Keratinocyte (primary cell): Measurements from ENCODE around the gene SIRT4. TPM values are rescaled to one million over a fixed set of nuclear protein-coding genes. Genes with fewer than 3 reads are reported as not detected.

Experiments
- DNase-seq: peaks from one replicate; pipeline ENCODE4 v3.0.0-alpha.2; 2011; ENCODE audit warnings: low read depth, missing footprints, low spot score
- FAIRE-seq: peaks from 2 replicates; lab custom pipeline; 2011; peaks lifted over from hg19 to GRCh38; lab: Jason Lieb, UNC
- H2AFZ ChIP-seq: 2 replicates; pipeline ENCODE4 v1.6.0; 2012; ENCODE audit warnings: low read length, control low read depth, inconsistent platforms; ENCODE audit not compliant: control insufficient read depth
- H3K27ac ChIP-seq: 2 replicates; pipeline ENCODE4 v1.5.1; 2011; ENCODE audit warnings: low read length; ENCODE audit not compliant: control insufficient read depth, insufficient read depth
- H3K27me3 ChIP-seq: 3 replicates; pipeline ENCODE4 v1.6.0; 2011; ENCODE audit warnings: low read length; ENCODE audit not compliant: control insufficient read depth, insufficient read depth; ENCODE audit errors: extremely low read depth
- H3K36me3 ChIP-seq, 2 experiments: 2 replicates in 1 of 2; 3 replicates in 1 of 2; pipeline ENCODE4 v1.5.1; 2011; ENCODE audit warnings: low read length in 2 of 2, mild to moderate bottlenecking in 1 of 2; ENCODE audit not compliant: control insufficient read depth in 2 of 2, insufficient read depth in 2 of 2; ENCODE audit errors: extremely low read depth in 1 of 2
- H3K4me1 ChIP-seq: 3 replicates; pipeline ENCODE4 v1.5.1; 2011; ENCODE audit warnings: low read length; ENCODE audit not compliant: control insufficient read depth, insufficient read depth; ENCODE audit errors: extremely low read depth
- H3K4me2 ChIP-seq: 3 replicates; pipeline ENCODE4 v1.6.0; 2011; ENCODE audit warnings: low read depth, low read length; ENCODE audit not compliant: control insufficient read depth, insufficient read depth; ENCODE audit errors: extremely low read depth
- H3K4me3 ChIP-seq, 3 experiments: fragments of 200-600 bp in 1 of 3; sonication (generic) in 1 of 3; 2 replicates in 2 of 3; 3 replicates in 1 of 3; pipeline ENCODE4 v1.5.1; 2011 to 2016; ENCODE audit warnings: low read length in 3 of 3, mild to moderate bottlenecking in 3 of 3, control low read depth in 2 of 3, inconsistent platforms in 1 of 3, low read depth in 1 of 3, mixed read lengths in 1 of 3, mixed run types in 1 of 3, moderate library complexity in 1 of 3; ENCODE audit not compliant: control insufficient read depth in 2 of 3, insufficient read depth in 2 of 3; ENCODE audit errors: extremely low read depth in 1 of 3
- H3K79me2 ChIP-seq: 2 replicates; pipeline ENCODE4 v1.6.0; 2012; ENCODE audit warnings: low read length; ENCODE audit not compliant: control insufficient read depth, insufficient read depth
- H3K9ac ChIP-seq: 3 replicates; pipeline ENCODE4 v1.6.0; 2011; ENCODE audit warnings: low read length; ENCODE audit not compliant: control insufficient read depth, insufficient read depth; ENCODE audit errors: extremely low read depth
- H3K9me1 ChIP-seq: 3 replicates; pipeline ENCODE4 v1.6.0; 2011; ENCODE audit warnings: low read length; ENCODE audit not compliant: control insufficient read depth, insufficient read depth; ENCODE audit errors: extremely low read depth
- H3K9me3 ChIP-seq: 2 replicates; pipeline ENCODE4 v1.5.1; 2012; ENCODE audit warnings: low read depth, low read length; ENCODE audit not compliant: control insufficient read depth
- H4K20me1 ChIP-seq: 3 replicates; pipeline ENCODE4 v1.6.0; 2011; ENCODE audit warnings: low read length; ENCODE audit not compliant: control insufficient read depth, insufficient read depth; ENCODE audit errors: extremely low read depth
- EZH2 ChIP-seq: IDR thresholded peaks from one replicate; pipeline ENCODE4 v1.6.1; 2012; ENCODE audit warnings: inconsistent platforms, mild to moderate bottlenecking, low read length, moderate library complexity
- dilution Hi-C: fragments of 300-500 bp; cut with MboI; formaldehyde crosslinking; loops from one replicate; pipeline ENCODE4 v1.7.0; 2020; ENCODE audit warnings: low sequenced_read_pairs; ENCODE audit not compliant: extremely low pct_ligation_motif_present
- polyA plus RNA-seq, 5 experiments: library from polyadenylated mRNA; depleted of rRNA in 3 of 5; stranded (reverse) in 3 of 5; stranded (forward) in 1 of 5; unstranded in 1 of 5; fragments of >200 nt; gene quantifications; 1 replicate in 1 of 5; 2 replicates in 3 of 5; 3 replicates in 1 of 5; pipeline versions ENCODE4 v1.2.1 to v1.2.3, GENCODE V29; 2011 to 2012; ENCODE audit warnings: missing spikeins in 2 of 5, low read depth in 1 of 5, low replicate concordance in 1 of 5
- TF ChIP-seq, protein P1 (sequence below), 3 experiments: IDR thresholded peaks in 1 of 3; conservative IDR thresholded peaks in 1 of 3; optimal IDR thresholded peaks in 1 of 3; 2 replicates in 2 of 3; 3 replicates in 1 of 3; pipeline versions ENCODE3 to v1.5.1; 2011; ENCODE audit warnings: low read length in 3 of 3, mild to moderate bottlenecking in 3 of 3, moderate library complexity in 2 of 3, control low read depth in 1 of 3, inconsistent platforms in 1 of 3; ENCODE audit not compliant: insufficient read depth in 2 of 3; ENCODE audit errors: extremely low read depth in 1 of 3

The SIRT4 gene
- polyA plus RNA-seq, 1 donor (not counting 4 experiments of a cell fraction or from before 2014, with no cell fraction given), result 0.98 TPM

DNA sequence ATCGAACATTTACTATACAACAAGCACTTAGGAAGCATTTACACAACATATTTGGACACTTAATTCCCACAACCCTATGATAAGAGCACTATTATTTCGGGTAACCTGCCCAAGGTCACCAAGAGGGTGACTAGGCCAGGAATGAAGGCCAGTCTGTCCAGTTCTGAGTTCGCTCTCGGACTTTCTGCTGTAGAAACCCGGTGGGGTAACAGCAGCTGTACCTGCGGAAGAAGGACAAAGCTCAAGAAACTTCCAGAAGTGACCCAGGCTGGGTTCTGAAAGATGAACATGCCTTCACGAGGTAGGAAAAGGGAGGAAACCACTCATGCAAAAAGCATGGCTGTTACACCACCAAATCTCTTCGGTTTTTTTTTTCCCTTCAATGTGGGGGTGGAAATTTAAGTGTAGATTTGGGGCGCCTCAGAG lies 14.7 kb downstream of the SIRT4 start:
- H3K9me1 ChIP-seq, result no peaks in the 10 kb centered on the region
- H3K36me3 ChIP-seq, result no peaks in the 10 kb centered on the region
- H3K4me3 ChIP-seq, result peak overlapping the region; percentile 27 to 67 (median 66)
- peak overlapping the region; percentile 66 for H3K27ac ChIP-seq
- H3K4me1 ChIP-seq, result peaks cover 4% of the 10 kb centered on the region
- H3K27me3 ChIP-seq, result no peaks in the 10 kb centered on the region
- dilution Hi-C loops, result no loop called here
- no peaks in the 10 kb centered on the region for H3K79me2 ChIP-seq
- H3K9me3 ChIP-seq, result no peaks in the 10 kb centered on the region
- no peak for DNase-seq
- H4K20me1 ChIP-seq, result no peaks in the 10 kb centered on the region
- TF ChIP-seq EZH2, result no peak
- TF ChIP-seq, protein P1, sequence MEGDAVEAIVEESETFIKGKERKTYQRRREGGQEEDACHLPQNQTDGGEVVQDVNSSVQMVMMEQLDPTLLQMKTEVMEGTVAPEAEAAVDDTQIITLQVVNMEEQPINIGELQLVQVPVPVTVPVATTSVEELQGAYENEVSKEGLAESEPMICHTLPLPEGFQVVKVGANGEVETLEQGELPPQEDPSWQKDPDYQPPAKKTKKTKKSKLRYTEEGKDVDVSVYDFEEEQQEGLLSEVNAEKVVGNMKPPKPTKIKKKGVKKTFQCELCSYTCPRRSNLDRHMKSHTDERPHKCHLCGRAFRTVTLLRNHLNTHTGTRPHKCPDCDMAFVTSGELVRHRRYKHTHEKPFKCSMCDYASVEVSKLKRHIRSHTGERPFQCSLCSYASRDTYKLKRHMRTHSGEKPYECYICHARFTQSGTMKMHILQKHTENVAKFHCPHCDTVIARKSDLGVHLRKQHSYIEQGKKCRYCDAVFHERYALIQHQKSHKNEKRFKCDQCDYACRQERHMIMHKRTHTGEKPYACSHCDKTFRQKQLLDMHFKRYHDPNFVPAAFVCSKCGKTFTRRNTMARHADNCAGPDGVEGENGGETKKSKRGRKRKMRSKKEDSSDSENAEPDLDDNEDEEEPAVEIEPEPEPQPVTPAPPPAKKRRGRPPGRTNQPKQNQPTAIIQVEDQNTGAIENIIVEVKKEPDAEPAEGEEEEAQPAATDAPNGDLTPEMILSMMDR (optimal IDR thresholded peaks at IDR 0.05 in 1 of 3, IDR thresholded peaks at IDR 0.05 in 1 of 3, conservative IDR thresholded peaks at IDR 0.05 in 1 of 3; ENCODE audit: extremely low read depth in 1 of 3, insufficient read depth in 2 of 3, low read length in 3 of 3), result no peak
- H2AFZ ChIP-seq, result peak overlapping the region; percentile 27
- H3K9ac ChIP-seq, result peak overlapping the region; percentile 80
- peak overlapping the region; percentile 73 for H3K4me2 ChIP-seq
- FAIRE-seq, result no peak

DNA sequence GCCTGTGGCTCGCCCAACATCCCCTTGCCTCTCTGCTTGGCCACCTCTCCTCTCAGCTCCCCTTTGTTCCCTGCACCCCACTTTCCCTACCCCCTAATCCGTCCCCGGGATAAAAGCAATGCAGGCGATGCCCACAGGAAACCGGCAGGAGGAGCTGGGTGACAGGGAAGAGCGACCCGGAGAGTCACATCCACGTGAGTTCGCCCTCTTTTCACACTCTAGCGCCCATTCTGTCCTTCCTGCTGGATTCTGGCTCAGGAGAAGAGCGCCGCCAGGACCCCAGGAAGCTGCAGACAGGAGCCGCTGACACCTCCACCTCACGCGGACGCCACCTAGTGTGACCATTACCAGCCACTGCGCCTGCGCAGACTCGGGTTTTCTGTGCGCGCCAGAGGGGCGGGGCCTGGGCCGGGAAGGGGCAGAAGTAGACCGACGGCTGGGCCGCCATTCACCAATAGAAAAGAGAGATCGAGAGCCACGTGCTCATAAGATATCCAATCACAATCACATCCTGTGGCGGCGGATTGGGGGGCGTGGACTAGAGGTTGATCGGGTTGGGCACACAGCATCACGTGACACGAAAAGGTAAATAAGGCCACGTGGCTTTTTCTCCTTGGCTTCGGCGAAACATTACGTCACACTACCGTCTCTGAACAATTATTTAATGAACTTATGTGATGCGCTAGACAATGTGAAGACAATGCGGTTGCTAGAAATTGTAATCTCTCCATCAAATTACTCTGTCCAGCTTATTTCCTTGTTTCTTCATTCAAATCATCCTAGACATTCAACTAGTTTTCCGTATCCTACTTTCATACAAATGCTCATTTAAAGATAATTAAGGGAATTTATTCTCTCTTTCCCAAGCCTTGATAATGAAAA lies 15.3 kb downstream of the SIRT4 start:
- peak overlapping the region; percentile 80 for H3K9ac ChIP-seq
- H3K36me3 ChIP-seq, result no peaks in the 10 kb centered on the region
- FAIRE-seq (peak; percentile 81), DNase-seq (peak; percentile 98)
- peak overlapping the region; percentile 66 for H3K27ac ChIP-seq
- no peaks in the 10 kb centered on the region for H3K9me1 ChIP-seq
- no peaks in the 10 kb centered on the region for H3K27me3 ChIP-seq
- H3K4me3 ChIP-seq, result peak overlapping the region; percentile 27 to 67 (median 66)
- peaks cover 4% of the 10 kb centered on the region for H3K4me1 ChIP-seq
- H3K4me2 ChIP-seq, result peak overlapping the region; percentile 86
- H3K79me2 ChIP-seq, result no peaks in the 10 kb centered on the region
- dilution Hi-C loops, result no loop called here
- no peaks in the 10 kb centered on the region for H4K20me1 ChIP-seq
- H3K9me3 ChIP-seq, result no peaks in the 10 kb centered on the region
- TF ChIP-seq EZH2, result no peak
- TF ChIP-seq, protein P1 (optimal IDR thresholded peaks at IDR 0.05 in 1 of 3, IDR thresholded peaks at IDR 0.05 in 1 of 3, conservative IDR thresholded peaks at IDR 0.05 in 1 of 3; ENCODE audit: extremely low read depth in 1 of 3, insufficient read depth in 2 of 3, low read length in 3 of 3), result peak; percentile 65 to 68 (median 67)
- H2AFZ ChIP-seq, result peak overlapping the region; percentile 78
